H9 (cell line): ENCODE data around the gene DLK1. TPM values are rescaled to one million over a fixed set of nuclear protein-coding genes. Genes with fewer than 3 reads are reported as not detected.

Experiments
- DNase-seq: peaks from one replicate; pipeline ENCODE4 v3.0.0-alpha.2; 2017
- H2AFZ ChIP-seq: one replicate; pipeline ENCODE4 v1.6.1; 2013; ENCODE audit warnings: mild to moderate bottlenecking, low read length, control low read depth, moderate library complexity
- H2AK5ac ChIP-seq: 2 replicates; pipeline ENCODE4 v1.6.1; 2013; ENCODE audit warnings: low read length, control low read depth, mixed read lengths; ENCODE audit not compliant: insufficient read length
- H2BK120ac ChIP-seq: one replicate; pipeline ENCODE4 v1.6.1; 2013; ENCODE audit warnings: low read depth, mild to moderate bottlenecking, low read length, control low read depth, inconsistent platforms; ENCODE audit not compliant: poor library complexity, severe bottlenecking
- H2BK12ac ChIP-seq: 2 replicates; pipeline ENCODE4 v1.6.1; 2013; ENCODE audit warnings: low read length, control low read depth, mixed read lengths, low read depth; ENCODE audit not compliant: insufficient read length
- H2BK15ac ChIP-seq: 2 replicates; pipeline ENCODE4 v1.6.1; 2013; ENCODE audit warnings: low read depth, low read length, control low read depth
- H2BK20ac ChIP-seq: one replicate; pipeline ENCODE4 v1.6.1; 2013; ENCODE audit warnings: low read depth, mild to moderate bottlenecking, low read length, control low read depth, inconsistent platforms; ENCODE audit not compliant: poor library complexity, severe bottlenecking
- H2BK5ac ChIP-seq: 2 replicates; pipeline ENCODE4 v1.6.1; 2013; ENCODE audit warnings: low read length, control low read depth, mixed read lengths; ENCODE audit not compliant: insufficient read length
- H3K14ac ChIP-seq: 2 replicates; pipeline ENCODE4 v1.6.1; 2013; ENCODE audit warnings: low read length, control low read depth; ENCODE audit not compliant: insufficient read depth
- H3K18ac ChIP-seq: 2 replicates; pipeline ENCODE4 v1.6.1; 2013; ENCODE audit warnings: low read depth, mild to moderate bottlenecking, mixed read lengths, low read length, control low read depth; ENCODE audit not compliant: insufficient read length
- H3K23ac ChIP-seq: 2 replicates; pipeline ENCODE4 v1.6.1; 2013; ENCODE audit warnings: low read length, control low read depth, mixed read lengths, low read depth; ENCODE audit not compliant: insufficient read length
- H3K23me2 ChIP-seq: 2 replicates; pipeline ENCODE4 v1.6.1; 2013; ENCODE audit warnings: low read depth, mild to moderate bottlenecking, mixed read lengths, low read length, control low read depth; ENCODE audit not compliant: insufficient read length, poor library complexity, severe bottlenecking
- H3K27ac ChIP-seq: 2 replicates; pipeline ENCODE4 v1.5.1; 2013; ENCODE audit warnings: low read length, control low read depth, mixed read lengths, low read depth; ENCODE audit not compliant: insufficient read length
- H3K27me3 ChIP-seq: 2 replicates; pipeline ENCODE4 v1.6.1; 2013; ENCODE audit warnings: low read length, control low read depth, inconsistent platforms; ENCODE audit not compliant: insufficient read depth
- H3K4ac ChIP-seq: 2 replicates; pipeline ENCODE4 v1.6.1; 2013; ENCODE audit warnings: low read depth, mild to moderate bottlenecking, control low read depth, inconsistent platforms, low read length, moderate library complexity
- H3K4me1 ChIP-seq: 2 replicates; pipeline ENCODE4 v1.6.1; 2013; ENCODE audit warnings: low read length, control low read depth, inconsistent platforms; ENCODE audit not compliant: insufficient read depth
- H3K4me2 ChIP-seq: 2 replicates; pipeline ENCODE4 v1.6.1; 2013; ENCODE audit warnings: low read length, control low read depth, mixed read lengths; ENCODE audit not compliant: insufficient read length, insufficient read depth
- H3K56ac ChIP-seq: 2 replicates; pipeline ENCODE4 v1.6.1; 2013; ENCODE audit warnings: low read depth, mild to moderate bottlenecking, mixed read lengths, low read length, control low read depth; ENCODE audit not compliant: insufficient read length
- H3K79me1 ChIP-seq: 2 replicates; pipeline ENCODE4 v1.6.1; 2013; ENCODE audit warnings: low read depth, mild to moderate bottlenecking, moderate library complexity, low read length, control low read depth, inconsistent platforms; ENCODE audit not compliant: insufficient read depth, poor library complexity, severe bottlenecking
- H3K79me2 ChIP-seq: 2 replicates; pipeline ENCODE4 v1.6.1; 2013; ENCODE audit warnings: low read length, control low read depth, inconsistent platforms; ENCODE audit not compliant: insufficient read depth
- H3K9ac ChIP-seq: 2 replicates; pipeline ENCODE4 v1.6.1; 2013; ENCODE audit warnings: low read length, control low read depth, mixed read lengths; ENCODE audit not compliant: insufficient read length; ENCODE audit errors: extremely low read depth
- H3K9me3 ChIP-seq: one replicate; pipeline ENCODE4 v1.6.1; 2013; ENCODE audit warnings: low read depth, low read length, inconsistent platforms; ENCODE audit not compliant: control insufficient read depth
- H3T11ph ChIP-seq: one replicate; pipeline ENCODE4 v1.6.1; 2013; ENCODE audit warnings: mild to moderate bottlenecking, low read length, control low read depth, inconsistent platforms
- H4K20me1 ChIP-seq: one replicate; pipeline ENCODE4 v1.6.1; 2013; ENCODE audit not compliant: control insufficient read depth, insufficient read length, insufficient read depth
- H4K5ac ChIP-seq: 2 replicates; pipeline ENCODE4 v1.6.1; 2013; ENCODE audit warnings: low read depth, mild to moderate bottlenecking, mixed read lengths, low read length, control low read depth; ENCODE audit not compliant: insufficient read length
- H4K8ac ChIP-seq: replicated peaks from 2 replicates; pipeline ENCODE4 v1.6.1; 2013; ENCODE audit warnings: low read length, control low read depth, mixed read lengths, low read depth; ENCODE audit not compliant: insufficient read length
- H4K91ac ChIP-seq: 2 replicates; pipeline ENCODE4 v1.6.1; 2013; ENCODE audit warnings: low read depth, mild to moderate bottlenecking, moderate library complexity, mixed read lengths, low read length, control low read depth; ENCODE audit not compliant: insufficient read length
- H3K27ac Mint-ChIP-seq, 3 experiments: 2 replicates in 2 of 3; 3 replicates in 1 of 3; pipeline ENCODE4 v1.8.0; 2020 to 2021; ENCODE audit warnings: mixed read lengths in 3 of 3, mild to moderate bottlenecking in 1 of 3, moderate library complexity in 1 of 3
- H3K27me3 Mint-ChIP-seq: 2 replicates; pipeline ENCODE4 v1.8.0; 2021; ENCODE audit warnings: low read depth, mild to moderate bottlenecking, moderate library complexity, mixed read lengths
- H3K36me3 Mint-ChIP-seq, 3 experiments: 2 replicates in 2 of 3; 3 replicates in 1 of 3; pipeline ENCODE4 v1.8.0; 2020 to 2021; ENCODE audit warnings: low read depth in 3 of 3, mixed read lengths in 3 of 3; ENCODE audit not compliant: insufficient read depth in 1 of 3
- H3K4me1 Mint-ChIP-seq, 2 experiments: 2 replicates each; pipeline ENCODE4 v1.8.0; 2020; ENCODE audit warnings: mixed read lengths in 2 of 2
- H3K4me3 Mint-ChIP-seq, 2 experiments: 2 replicates in 1 of 2; 3 replicates in 1 of 2; pipeline ENCODE4 v1.8.0; 2020 to 2021; ENCODE audit warnings: mild to moderate bottlenecking in 2 of 2, mixed read lengths in 2 of 2, moderate library complexity in 1 of 2
- H3K9me3 Mint-ChIP-seq, 2 experiments: 2 replicates in 1 of 2; 3 replicates in 1 of 2; pipeline ENCODE4 v1.8.0; 2020; ENCODE audit warnings: mild to moderate bottlenecking in 2 of 2, mixed read lengths in 2 of 2, moderate library complexity in 1 of 2
- CTCF ChIP-seq: fragments of 200-600 bp; sonication (generic); conservative IDR thresholded peaks from 3 replicates; pipeline ENCODE4 v1.8.0; 2021; ENCODE audit warnings: antibody characterized with exemption, mild to moderate bottlenecking
- WGBS: extraction: QIAGEN DNeasy Blood & Tissue Kit; methylation state at CpG from one replicate; pipeline ENCODE4 v1.1.7; 2013; ENCODE audit warnings: missing lambda C conversion rate, low lambda C conversion rate, mixed read lengths; ENCODE audit not compliant: insufficient read length; ENCODE audit errors: extremely low coverage; 5-methylcytosine and 5-hydroxymethylcytosine counted together
- total RNA-seq: library from RNA; stranded (reverse); gene quantifications from 2 replicates; pipeline ENCODE4 v1.2.1, GENCODE V29; 2021

The DLK1 gene
- total RNA-seq, 1 experiment from 2014 or later: 2.8 TPM

- H3T11ph ChIP-seq: no peak overlapping the region
- no peak overlapping the region for H3K4ac ChIP-seq
- H2AFZ ChIP-seq: no peak overlapping the region
- no peak overlapping the region for H2BK15ac ChIP-seq
- H3K4me1 Mint-ChIP-seq: peaks cover 8 to 53% of the 10 kb centered on the region in 2 experiments
- peaks cover 5 to 8% of the 10 kb centered on the region in 2 experiments for H3K9me3 Mint-ChIP-seq
- H3K27ac Mint-ChIP-seq: 0 out of 7 replicates have a peak overlapping the region, but pooled peaks of 1 of the 3 experiments have one; percentile 6
- no peak overlapping the region for H2BK12ac ChIP-seq
- H3K23me2 ChIP-seq: peaks cover 8% of the 10 kb centered on the region
- H2AK5ac ChIP-seq: no peak overlapping the region
- peaks cover 74% of the 10 kb centered on the region for H3K27me3 Mint-ChIP-seq
- no peak overlapping the region for H3K9ac ChIP-seq
- no peaks in the 10 kb centered on the region for H3K79me2 ChIP-seq
- H3K4me3 Mint-ChIP-seq: no peak overlapping the region
- H3K9me3 ChIP-seq: no peaks in the 10 kb centered on the region
- H3K4me2 ChIP-seq: no peak overlapping the region
- H3K79me1 ChIP-seq: no peaks in the 10 kb centered on the region
- no CpG with 5 or more reads among the region's 13 CpGs for WGBS
- H3K27me3 ChIP-seq: peaks cover 24% of the 10 kb centered on the region; the same call in 1 of the 2 replicates
- no peak overlapping the region for H3K14ac ChIP-seq
- DNase-seq: no peak
- no peak overlapping the region for H2BK20ac ChIP-seq
- no peak overlapping the region for H2BK5ac ChIP-seq
- no peak for TF ChIP-seq CTCF
- no peak overlapping the region for H4K8ac ChIP-seq
- no peak overlapping the region for H4K5ac ChIP-seq
- no peak overlapping the region for H4K91ac ChIP-seq
- no peak overlapping the region for H2BK120ac ChIP-seq
- no peak overlapping the region for H3K18ac ChIP-seq
- H3K4me1 ChIP-seq: no peaks in the 10 kb centered on the region
- peaks cover 0 to 4% (median 0%) of the 10 kb centered on the region in 3 experiments; a peak in 3 of 7 replicates for H3K36me3 Mint-ChIP-seq
- H4K20me1 ChIP-seq: no peaks in the 10 kb centered on the region
- H3K56ac ChIP-seq: no peak overlapping the region
- H3K23ac ChIP-seq: no peak overlapping the region
- H3K27ac ChIP-seq: no peak overlapping the region
These were observed 2.3 kb downstream of the DLK1 start for GRCh38 chr14:100728962-100729361.
